HG02763 (cell line): ENCODE results near the gene TOP2A.

Experiments used
- ATAC-seq: cut with Tn5 transposase; IDR thresholded peaks from one replicate; pipeline ENCODE4 v1.9.1; 2021; ENCODE audit warnings: mild to moderate bottlenecking, moderate library complexity; ENCODE audit not compliant: unreplicated experiment

TOP2A gene

GRCh38 chr17:40417609-40418427 lies at the start of gene TOP2A:
Gene TOP2A, minus strand, starts transcription at chr17:40417896. Its CDS starts 105 bp downstream, at chr17:40417791.
- peak; percentile 97 for ATAC-seq

- no peak for ATAC-seq
These were observed 49.7 kb upstream of the TOP2A start for GRCh38 chr17:40467281-40467867.

- no peak for ATAC-seq
These were observed 48.7 kb upstream of the TOP2A start for GRCh38 chr17:40466298-40466971.

- ATAC-seq: no peak
These were observed 46.7 kb upstream of the TOP2A start for GRCh38 chr17:40464392-40464855.

- no peak for ATAC-seq
These were observed 45.4 kb upstream of the TOP2A start for GRCh38 chr17:40463122-40463550.

- no peak for ATAC-seq
These were observed 44.8 kb upstream of the TOP2A start for GRCh38 chr17:40462343-40463121.

- no peak for ATAC-seq
These were observed 44.1 kb upstream of the TOP2A start for GRCh38 chr17:40461732-40462342.

GRCh38 chr17:40460968-40461731 lies 43.5 kb upstream of the TOP2A start:
- no peak for ATAC-seq

- ATAC-seq: no peak
These were observed 42.9 kb upstream of the TOP2A start for GRCh38 chr17:40460604-40460967.

GRCh38 chr17:40459636-40460603 lies 42.2 kb upstream of the TOP2A start:
- no peak for ATAC-seq

- ATAC-seq: no peak
These were observed 41.3 kb upstream of the TOP2A start for GRCh38 chr17:40458851-40459482.

- ATAC-seq: no peak
These were observed 40.5 kb upstream of the TOP2A start for GRCh38 chr17:40457964-40458791.

- ATAC-seq: no peak
These were observed 39.7 kb upstream of the TOP2A start for GRCh38 chr17:40457369-40457768.

GRCh38 chr17:40456396-40456951 lies 38.8 kb upstream of the TOP2A start:
- ATAC-seq: no peak

GRCh38 chr17:40454613-40454995 lies 36.9 kb upstream of the TOP2A start:
- ATAC-seq: no peak

- no peak for ATAC-seq
These were observed 36.4 kb upstream of the TOP2A start for GRCh38 chr17:40453881-40454612.
